Body of pancreas (tissue), 4 donors: ENCODE results near the gene RAP1GAP2. TPM values are rescaled to one million over a fixed set of nuclear protein-coding genes. Genes with fewer than 3 reads are reported as not detected.
A peak's percentile ranks its signal among the peaks of the same experiment; 100 is the strongest.

Experiments
- ATAC-seq: fragments of 150-250 bp; one replicate; pipeline ENCODE4 v1.9.1; 2016
- DNase-seq, 4 donors: peaks; one replicate each; pipeline ENCODE4 v3.0.0-alpha.2; 2019
- H3K27ac ChIP-seq, 4 donors: fragments of 200-600 bp; sonication (generic); 1 replicate in 3 of 4; 2 replicates in 1 of 4; pipeline versions ENCODE4 v1.5.1 to v1.6.1; 2016 to 2019; ENCODE audit warnings: mild to moderate bottlenecking in 1 of 4, mixed read lengths in 1 of 4, moderate library complexity in 1 of 4
- H3K27me3 ChIP-seq, 2 donors: fragments of 200-600 bp; sonication (generic); one replicate each; pipeline ENCODE4 v1.6.0; 2016; ENCODE audit warnings: mild to moderate bottlenecking in 1 of 2
- H3K36me3 ChIP-seq, 2 donors: fragments of 200-600 bp; sonication (generic); replicated peaks in 1 of 2; 2 replicates each; pipeline ENCODE4 v1.5.1; 2016; ENCODE audit warnings: low read depth in 2 of 2; ENCODE audit not compliant: insufficient read depth in 1 of 2
- H3K4me1 ChIP-seq: fragments of 200-600 bp; sonication (generic); one replicate; pipeline ENCODE4 v1.6.0; 2016
- H3K4me3 ChIP-seq, 2 donors: fragments of 200-600 bp; sonication (generic); 1 replicate in 1 of 2; 2 replicates in 1 of 2; pipeline ENCODE4 v1.5.1; 2016 to 2019
- H3K9me3 ChIP-seq, 3 donors: fragments of 200-600 bp; sonication (generic); 1 replicate in 2 of 3; 2 replicates in 1 of 3; pipeline ENCODE4 v1.5.1; 2016
- CTCF ChIP-seq, 7 experiments: fragments of 450-650 bp in 4 of 7; fragments of 200-600 bp in 3 of 7; sonication (generic) in 3 of 7; IDR thresholded peaks; one replicate each; pipeline ENCODE4 v1.5.1; 2016 to 2019; ENCODE audit warnings: antibody characterized with exemption in 7 of 7
- POLR2A ChIP-seq, 3 donors: fragments of 450-650 bp; IDR thresholded peaks; one replicate each; pipeline ENCODE4 v1.6.1; 2016; ENCODE audit warnings: antibody characterized with exemption in 3 of 3, mild to moderate bottlenecking in 2 of 3
- WGBS, 2 donors: methylation state at CpG; one replicate each; pipeline ENCODE4 v1.1.5; 2017; 5-methylcytosine and 5-hydroxymethylcytosine counted together
- intact Hi-C: fragments of 100-400 bp; cut with DNase I; formaldehyde crosslinking; loops from one replicate; pipeline ENCODE4 v1.15.1; 2023
- total RNA-seq, 2 donors: library from RNA; depleted of rRNA; stranded (reverse); fragments of >200 nt; gene quantifications; one replicate each; pipeline ENCODE4 v1.1.0, GENCODE V29; 2016

The RAP1GAP2 gene
- total RNA-seq, 2 donors from 2014 or later = 21.8 to 81.1 TPM

DNA sequence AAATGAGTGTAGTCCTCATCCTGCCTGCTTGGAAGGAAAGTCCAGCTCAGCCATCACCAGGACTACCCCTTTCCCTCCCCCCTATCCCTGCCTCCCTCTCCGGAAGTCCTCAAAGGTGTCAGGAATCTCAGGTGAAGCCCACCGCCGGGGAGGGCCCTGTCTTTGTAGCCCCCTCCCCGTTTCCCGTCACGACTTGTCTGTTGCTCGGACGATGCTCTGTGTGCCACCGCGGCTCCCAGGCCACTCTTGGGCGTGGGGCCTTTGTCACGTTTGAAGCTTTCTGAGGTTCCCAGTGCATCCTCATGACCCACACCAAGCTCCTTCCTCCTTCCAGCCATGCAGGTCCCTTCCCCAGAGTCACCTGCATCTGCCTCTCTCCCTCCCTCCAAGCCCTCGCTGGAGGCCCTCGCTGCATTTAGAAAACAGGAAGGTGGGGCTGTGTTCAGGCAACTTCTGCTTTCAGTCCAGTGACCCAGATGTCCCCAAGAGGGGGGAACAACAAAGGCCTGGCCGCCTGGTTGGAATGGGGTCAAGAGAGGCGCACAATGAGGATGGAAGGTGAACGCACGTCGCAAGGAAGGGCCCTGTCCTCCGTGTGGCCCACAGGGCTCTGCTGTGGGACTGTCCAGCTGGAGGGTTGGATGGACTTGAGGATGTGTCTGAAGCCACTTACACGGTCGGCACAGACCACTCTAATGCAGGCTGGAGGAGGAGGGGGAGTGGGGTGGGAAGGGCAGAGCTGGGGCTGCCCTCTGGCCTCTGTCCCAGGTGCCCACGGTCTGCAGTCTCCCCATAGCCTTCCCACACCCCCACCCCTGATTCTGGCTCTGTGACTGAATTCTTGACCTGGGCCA, 207.3 kb downstream of the RAP1GAP2 start:
- Histone ChIP-seq H3K27ac (peak overlapping the region; percentile 95 to 99 (median 97)), H3K36me3 (no peaks in the 10 kb centered on the region), H3K4me1 (peaks cover 49% of the 10 kb centered on the region), H3K4me3 (no peak overlapping the region), H3K27me3 (no peaks in the 10 kb centered on the region), H3K9me3 (no peaks in the 10 kb centered on the region)
- DNase-seq (peak in 3 of 4 donors; percentile 38 to 63 (median 47)), ATAC-seq (peak; percentile 1)
- TF ChIP-seq POLR2A (IDR thresholded peaks at IDR 0.05) = no peak
- TF ChIP-seq CTCF (IDR thresholded peaks at IDR 0.05) = no peak
- WGBS, 2 donors = 39 to 57% methylated on average over 21 to 23 of the region's 23 CpGs
- intact Hi-C loops = no loop called here

- Histone ChIP-seq H3K36me3 (no peaks in the 10 kb centered on the region), H3K27ac (peak overlapping the region; percentile 95 to 99 (median 97)), H3K4me3 (no peak overlapping the region), H3K9me3 (no peaks in the 10 kb centered on the region), H3K4me1 (peaks cover 49% of the 10 kb centered on the region), H3K27me3 (no peaks in the 10 kb centered on the region)
- ATAC-seq (peak; percentile 93), DNase-seq (peak; percentile 100)
- WGBS, 2 donors = 0 to 3% methylated on average over 7 to 36 of the region's 36 CpGs
- intact Hi-C loops = no loop called here
- TF ChIP-seq CTCF (IDR thresholded peaks at IDR 0.05) (peak in 1 of 7 experiments; percentile 4), POLR2A (IDR thresholded peaks at IDR 0.05) (peak in 2 of 3 donors; percentile 70 to 72)
These were observed 208.0 kb downstream of the RAP1GAP2 start for GRCh38 chr17:3004150-3004801.

- DNase-seq (peak in 3 of 4 donors; percentile 25 to 42 (median 37)), ATAC-seq (no peak)
- intact Hi-C loops = loop anchor here (5.0 kb wide), 1 partner anchor 158 kb away; no protein-coding TSS in a partner anchor
- Histone ChIP-seq H3K27me3 (no peaks in the 10 kb centered on the region), H3K9me3 (no peaks in the 10 kb centered on the region), H3K27ac (peak overlapping the region; percentile 95 to 99 (median 97)), H3K36me3 (no peaks in the 10 kb centered on the region), H3K4me3 (no peak overlapping the region), H3K4me1 (peaks cover 49% of the 10 kb centered on the region)
- no peak for TF ChIP-seq CTCF (IDR thresholded peaks at IDR 0.05)
- TF ChIP-seq POLR2A (IDR thresholded peaks at IDR 0.05) = no peak
- 65 to 67% methylated on average over 13 of the region's 13 CpGs for WGBS, 2 donors
These were observed 208.7 kb downstream of the RAP1GAP2 start for GRCh38 chr17:3004925-3005324.

DNA sequence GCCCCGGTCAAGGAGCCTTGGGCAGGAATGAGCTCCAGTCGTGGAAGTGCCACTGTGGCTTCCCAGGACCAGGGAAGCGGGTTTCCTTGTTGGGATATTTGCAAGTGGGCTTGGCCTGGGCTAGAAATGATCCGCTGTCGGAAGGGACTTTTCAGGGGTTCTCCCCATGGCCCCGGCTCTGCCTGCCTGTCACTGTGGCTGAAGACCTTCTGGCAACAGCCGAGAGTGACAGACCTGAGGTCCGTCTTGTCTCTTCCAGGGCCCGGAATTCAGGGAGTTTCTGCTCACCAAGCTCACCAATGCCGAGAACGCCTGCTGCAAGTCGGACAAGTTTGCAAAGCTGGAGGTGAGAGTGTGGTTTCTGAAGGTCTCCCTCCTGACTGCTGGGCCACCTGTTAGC, 209.5 kb downstream of the RAP1GAP2 start:
- H3K4me1 ChIP-seq = peaks cover 49% of the 10 kb centered on the region
- H3K9me3 ChIP-seq = no peaks in the 10 kb centered on the region
- no peak overlapping the region for H3K4me3 ChIP-seq
- 92 to 100% methylated on average over 3 to 12 of the region's 12 CpGs for WGBS, 2 donors
- H3K36me3 ChIP-seq = no peaks in the 10 kb centered on the region
- H3K27me3 ChIP-seq = no peaks in the 10 kb centered on the region
- TF ChIP-seq CTCF (IDR thresholded peaks at IDR 0.05) = no peak
- no peak for TF ChIP-seq POLR2A (IDR thresholded peaks at IDR 0.05)
- H3K27ac ChIP-seq = peak overlapping the region in 1 of 4 donors; percentile 99
- DNase-seq (no peak), ATAC-seq (no peak)
- intact Hi-C loops = loop anchor here (5.0 kb wide), 1 partner anchor 158 kb away; no protein-coding TSS in a partner anchor
